Measurements from ENCODE around the gene MAPRE2.

The MAPRE2 gene

GRCh38 chr18:35182151-35182550, 140.9 kb downstream of the MAPRE2 start:
- H3K27me3 ChIP-seq (ENCODE audit: control insufficient read depth, low read length): no peaks in the 10 kb centered on the region
- no peak overlapping the region for H3K4me2 ChIP-seq (ENCODE audit: low read length)
- H3F3A ChIP-seq (ENCODE audit: control insufficient read depth, insufficient read depth): no peaks in the 10 kb centered on the region
- no peaks in the 10 kb centered on the region for H3K36me3 ChIP-seq (ENCODE audit: control insufficient read depth, low read length)
- TF ChIP-seq CTCF (IDR thresholded peaks at IDR 0.05; ENCODE audit: low read depth, low read length, poor library complexity, severe bottlenecking): no peak
- TF ChIP-seq EZH2phosphoT487 (IDR thresholded peaks at IDR 0.05; ENCODE audit: borderline replicate concordance, low read length): no peak
- peaks cover 29% of the 10 kb centered on the region for H3K4me1 ChIP-seq (ENCODE audit: control insufficient read depth, low read length)
- H3K9me2 ChIP-seq (replicated peaks; ENCODE audit: control insufficient read depth, low read length): no peaks in the 10 kb centered on the region
- H3K27ac ChIP-seq (ENCODE audit: low read depth, low read length): no peak overlapping the region
- H3K4me3 ChIP-seq (ENCODE audit: low read length): no peak overlapping the region
- no peaks in the 10 kb centered on the region for H3K79me2 ChIP-seq (ENCODE audit: control insufficient read depth, low read length)
- no peaks in the 10 kb centered on the region for H4K20me1 ChIP-seq (ENCODE audit: control insufficient read depth, insufficient read depth, low read depth, low read length)
- H3K9me3 ChIP-seq (ENCODE audit: control insufficient read depth, insufficient read depth, low read length): peaks cover 12% of the 10 kb centered on the region; the same call in 1 of the 2 replicates

GRCh38 chr18:35183886-35184285, 142.7 kb downstream of the MAPRE2 start:
- Histone ChIP-seq H3K27me3 (ENCODE audit: control insufficient read depth, low read length) (no peaks in the 10 kb centered on the region), H3K9me3 (ENCODE audit: control insufficient read depth, insufficient read depth, low read length) (peaks cover 7% of the 10 kb centered on the region; the same call in 1 of the 2 replicates), H3K79me2 (ENCODE audit: control insufficient read depth, low read length) (no peaks in the 10 kb centered on the region), H3F3A (ENCODE audit: control insufficient read depth, insufficient read depth) (no peaks in the 10 kb centered on the region), H3K4me3 (ENCODE audit: low read length) (no peak overlapping the region), H3K4me1 (ENCODE audit: control insufficient read depth, low read length) (peaks cover 27% of the 10 kb centered on the region), H3K27ac (ENCODE audit: low read depth, low read length) (no peak overlapping the region), H3K9me2 (replicated peaks; ENCODE audit: control insufficient read depth, low read length) (no peaks in the 10 kb centered on the region), H3K4me2 (ENCODE audit: low read length) (no peak overlapping the region), H4K20me1 (ENCODE audit: control insufficient read depth, insufficient read depth, low read depth, low read length) (no peaks in the 10 kb centered on the region), H3K36me3 (ENCODE audit: control insufficient read depth, low read length) (no peaks in the 10 kb centered on the region)
- no peak for TF ChIP-seq EZH2phosphoT487 (IDR thresholded peaks at IDR 0.05; ENCODE audit: borderline replicate concordance, low read length)
- no peak for TF ChIP-seq CTCF (IDR thresholded peaks at IDR 0.05; ENCODE audit: low read depth, low read length, poor library complexity, severe bottlenecking)

- Histone ChIP-seq H4K20me1 (ENCODE audit: control insufficient read depth, insufficient read depth, low read depth, low read length) (no peaks in the 10 kb centered on the region), H3K79me2 (ENCODE audit: control insufficient read depth, low read length) (no peaks in the 10 kb centered on the region), H3K27me3 (ENCODE audit: control insufficient read depth, low read length) (no peaks in the 10 kb centered on the region), H3K9me2 (replicated peaks; ENCODE audit: control insufficient read depth, low read length) (no peaks in the 10 kb centered on the region), H3K27ac (ENCODE audit: low read depth, low read length) (no peak overlapping the region), H3K36me3 (ENCODE audit: control insufficient read depth, low read length) (no peaks in the 10 kb centered on the region), H3K4me1 (ENCODE audit: control insufficient read depth, low read length) (peaks cover 15% of the 10 kb centered on the region), H3K9me3 (ENCODE audit: control insufficient read depth, insufficient read depth, low read length) (no peaks in the 10 kb centered on the region), H3K4me2 (ENCODE audit: low read length) (no peak overlapping the region), H3K4me3 (ENCODE audit: low read length) (no peak overlapping the region), H3F3A (ENCODE audit: control insufficient read depth, insufficient read depth) (no peaks in the 10 kb centered on the region)
- TF ChIP-seq EZH2phosphoT487 (IDR thresholded peaks at IDR 0.05; ENCODE audit: borderline replicate concordance, low read length) (no peak), CTCF (IDR thresholded peaks at IDR 0.05; ENCODE audit: low read depth, low read length, poor library complexity, severe bottlenecking) (no peak)
These were observed 144.6 kb downstream of the MAPRE2 start for GRCh38 chr18:35185771-35186170.
